Upper lobe of right lung (tissue), 1 donor: Measurements from ENCODE around the gene GRID1. TPM values are rescaled to one million over a fixed set of nuclear protein-coding genes. Genes with fewer than 3 reads are reported as not detected.
"Not testable (repeated sequence)": the region's sequence is repeated elsewhere in the genome, so short reads cannot be mapped to it uniquely, and the experiment has no call there.

Source experiments
- ATAC-seq: fragments of 200-7000 bp; cut with Tn5 transposase; one replicate; pipeline ENCODE4 v1.9.1; 2020; ENCODE audit warnings: mild to moderate bottlenecking, moderate library complexity
- DNase-seq: peaks from one replicate; pipeline ENCODE4 v3.0.0-alpha.2; 2020
- H3K27ac ChIP-seq: fragments of 200-600 bp; one replicate; pipeline ENCODE4 v1.8.0; 2022
- H3K27me3 ChIP-seq: fragments of 200-600 bp; one replicate; pipeline ENCODE4 v1.8.0; 2022; ENCODE audit warnings: mild to moderate bottlenecking
- H3K36me3 ChIP-seq: fragments of 200-600 bp; one replicate; pipeline ENCODE4 v1.8.0; 2022
- H3K4me1 ChIP-seq: fragments of 200-600 bp; one replicate; pipeline ENCODE4 v1.8.0; 2022
- H3K4me3 ChIP-seq: fragments of 200-600 bp; one replicate; pipeline ENCODE4 v1.8.0; 2022; ENCODE audit warnings: mild to moderate bottlenecking
- H3K9me3 ChIP-seq: fragments of 200-600 bp; one replicate; pipeline ENCODE4 v1.8.0; 2022
- intact Hi-C: fragments of 100-400 bp; cut with DNase I; formaldehyde crosslinking; loops from one replicate; pipeline ENCODE4 v1.11.0; 2022
- total RNA-seq: library from RNA; stranded (reverse); fragmentation: NEBNext Ultra II Directional; extraction: Animal tissue kit (Norgen Biotek cat#: 25700); gene quantifications from one replicate; pipeline ENCODE4 v1.2.1, GENCODE V29; 2021
- TF ChIP-seq, protein P1 (sequence below): fragments of 200-600 bp; IDR thresholded peaks from one replicate; pipeline ENCODE4 v1.8.0; 2022; ENCODE audit warnings: antibody characterized with exemption
- donor health status: DM: no; HTN: yes; CAD: no; lungs with severe emphysema.

Gene GRID1
- total RNA-seq, 1 donor from 2014 or later, result 3.0 TPM

DNA sequence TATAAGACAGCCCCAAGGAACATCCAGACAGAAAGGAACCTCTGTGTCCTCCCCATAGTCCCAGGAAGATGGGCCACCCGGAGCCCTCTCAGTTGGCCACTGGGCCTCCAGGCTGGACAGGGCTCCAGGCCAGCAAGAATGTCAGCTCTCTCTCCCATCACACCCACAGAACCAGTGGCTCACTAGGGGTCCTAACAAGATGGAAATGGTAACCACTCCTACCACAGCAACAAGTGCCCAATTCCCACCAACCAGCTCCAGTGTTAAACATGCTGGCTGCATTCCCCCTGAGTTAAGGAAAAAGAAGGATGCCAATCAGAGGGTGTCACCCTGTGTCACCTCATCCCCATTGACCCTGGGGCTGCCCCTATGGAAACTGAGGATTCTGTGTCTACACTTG lies 333.0 kb downstream of the GRID1 start:
- Histone ChIP-seq H3K4me1 (no peaks in the 10 kb centered on the region), H3K9me3 (no peaks in the 10 kb centered on the region), H3K27ac (no peak overlapping the region), H3K36me3 (no peaks in the 10 kb centered on the region), H3K27me3 (no peaks in the 10 kb centered on the region), H3K4me3 (no peak overlapping the region)
- intact Hi-C loops, result no loop called here
- TF ChIP-seq, protein P1, sequence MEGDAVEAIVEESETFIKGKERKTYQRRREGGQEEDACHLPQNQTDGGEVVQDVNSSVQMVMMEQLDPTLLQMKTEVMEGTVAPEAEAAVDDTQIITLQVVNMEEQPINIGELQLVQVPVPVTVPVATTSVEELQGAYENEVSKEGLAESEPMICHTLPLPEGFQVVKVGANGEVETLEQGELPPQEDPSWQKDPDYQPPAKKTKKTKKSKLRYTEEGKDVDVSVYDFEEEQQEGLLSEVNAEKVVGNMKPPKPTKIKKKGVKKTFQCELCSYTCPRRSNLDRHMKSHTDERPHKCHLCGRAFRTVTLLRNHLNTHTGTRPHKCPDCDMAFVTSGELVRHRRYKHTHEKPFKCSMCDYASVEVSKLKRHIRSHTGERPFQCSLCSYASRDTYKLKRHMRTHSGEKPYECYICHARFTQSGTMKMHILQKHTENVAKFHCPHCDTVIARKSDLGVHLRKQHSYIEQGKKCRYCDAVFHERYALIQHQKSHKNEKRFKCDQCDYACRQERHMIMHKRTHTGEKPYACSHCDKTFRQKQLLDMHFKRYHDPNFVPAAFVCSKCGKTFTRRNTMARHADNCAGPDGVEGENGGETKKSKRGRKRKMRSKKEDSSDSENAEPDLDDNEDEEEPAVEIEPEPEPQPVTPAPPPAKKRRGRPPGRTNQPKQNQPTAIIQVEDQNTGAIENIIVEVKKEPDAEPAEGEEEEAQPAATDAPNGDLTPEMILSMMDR, result no peak
- DNase-seq (no peak), ATAC-seq (no peak)

- intact Hi-C loops, H3K27ac ChIP-seq: not testable (repeated sequence)
Observed at GRCh38 chr10:86032087-86032486, 334.5 kb downstream of the GRID1 start.

DNA sequence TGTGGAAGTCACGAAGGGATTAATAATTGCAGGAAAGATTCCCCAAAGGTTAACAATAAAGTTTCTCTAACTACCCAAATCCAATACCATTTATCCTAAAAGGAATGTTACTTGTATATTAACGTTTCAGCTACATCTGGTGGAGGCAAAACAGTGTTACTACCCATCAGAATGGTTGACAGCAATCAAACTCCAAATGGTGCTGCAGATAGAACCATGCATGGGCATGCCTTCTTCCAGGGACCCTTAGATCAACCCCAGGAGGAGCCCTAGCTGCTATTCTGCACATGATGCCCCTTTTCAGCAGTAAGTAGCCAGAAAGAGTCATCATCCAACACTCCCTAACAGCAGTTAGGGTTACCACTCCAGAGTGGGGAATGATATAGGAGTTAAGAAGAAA lies 336.3 kb downstream of the GRID1 start:
- TF ChIP-seq, protein P1, result no peak
- no peak overlapping the region for H3K27ac ChIP-seq
- DNase-seq (no peak), ATAC-seq (no peak)
- no peaks in the 10 kb centered on the region for H3K4me1 ChIP-seq
- H3K9me3 ChIP-seq, result no peaks in the 10 kb centered on the region
- H3K4me3 ChIP-seq, result no peak overlapping the region
- H3K27me3 ChIP-seq, result no peaks in the 10 kb centered on the region
- intact Hi-C loops, result no loop called here
- no peaks in the 10 kb centered on the region for H3K36me3 ChIP-seq

More at GRCh38 chr10:86032087-86032486, 334.5 kb downstream of the GRID1 start:
- not testable (repeated sequence) for H3K27me3 ChIP-seq, ATAC-seq, H3K9me3 ChIP-seq, H3K36me3 ChIP-seq, H3K4me1 ChIP-seq, H3K4me3 ChIP-seq, DNase-seq

DNA sequence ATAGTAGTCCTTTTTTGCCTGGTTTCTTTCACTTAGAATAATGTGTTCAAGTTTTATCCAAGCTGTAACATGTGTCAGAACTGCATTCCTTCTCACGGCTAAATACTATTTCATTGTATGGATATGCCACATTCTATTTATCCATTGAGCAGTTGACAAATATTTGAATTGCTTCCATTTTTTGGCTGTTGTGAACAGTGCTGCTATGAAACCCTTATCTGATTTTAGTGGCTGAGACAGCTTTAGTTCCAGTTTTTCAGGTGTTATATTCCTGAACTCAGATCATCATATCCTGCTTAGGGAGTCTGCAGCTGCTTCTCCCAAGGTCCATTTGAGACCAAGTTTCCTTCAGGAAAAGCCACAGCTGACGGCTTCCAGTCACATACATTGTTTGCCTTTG lies 339.2 kb downstream of the GRID1 start:
- intact Hi-C loops, result no loop called here
- no peaks in the 10 kb centered on the region for H3K27me3 ChIP-seq
- no peak overlapping the region for H3K27ac ChIP-seq
- H3K36me3 ChIP-seq, result no peaks in the 10 kb centered on the region
- no peaks in the 10 kb centered on the region for H3K9me3 ChIP-seq
- H3K4me3 ChIP-seq, result no peak overlapping the region
- ATAC-seq, result no peak
- H3K4me1 ChIP-seq, result no peaks in the 10 kb centered on the region
- DNase-seq, result no peak
- TF ChIP-seq, protein P1, result no peak

DNA sequence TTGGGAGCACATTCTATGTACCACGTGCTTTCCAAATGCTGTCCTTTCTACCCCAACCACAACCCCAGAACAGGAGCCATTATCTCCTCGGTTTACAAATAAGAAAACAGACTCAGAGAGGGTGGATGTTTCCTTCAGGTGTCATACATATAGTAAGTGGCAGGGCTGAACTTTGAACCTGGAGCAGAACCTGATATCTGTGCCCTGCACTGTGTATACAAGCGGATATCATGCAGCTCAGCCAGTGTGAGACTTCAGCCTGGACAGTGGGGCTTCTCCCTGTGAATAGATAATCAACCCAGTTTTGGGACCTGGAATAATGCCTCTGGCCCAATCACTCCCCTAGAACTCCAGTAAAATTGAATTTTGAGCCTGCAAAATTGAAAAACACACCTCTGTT lies 341.1 kb downstream of the GRID1 start:
- ATAC-seq, result no peak

DNA sequence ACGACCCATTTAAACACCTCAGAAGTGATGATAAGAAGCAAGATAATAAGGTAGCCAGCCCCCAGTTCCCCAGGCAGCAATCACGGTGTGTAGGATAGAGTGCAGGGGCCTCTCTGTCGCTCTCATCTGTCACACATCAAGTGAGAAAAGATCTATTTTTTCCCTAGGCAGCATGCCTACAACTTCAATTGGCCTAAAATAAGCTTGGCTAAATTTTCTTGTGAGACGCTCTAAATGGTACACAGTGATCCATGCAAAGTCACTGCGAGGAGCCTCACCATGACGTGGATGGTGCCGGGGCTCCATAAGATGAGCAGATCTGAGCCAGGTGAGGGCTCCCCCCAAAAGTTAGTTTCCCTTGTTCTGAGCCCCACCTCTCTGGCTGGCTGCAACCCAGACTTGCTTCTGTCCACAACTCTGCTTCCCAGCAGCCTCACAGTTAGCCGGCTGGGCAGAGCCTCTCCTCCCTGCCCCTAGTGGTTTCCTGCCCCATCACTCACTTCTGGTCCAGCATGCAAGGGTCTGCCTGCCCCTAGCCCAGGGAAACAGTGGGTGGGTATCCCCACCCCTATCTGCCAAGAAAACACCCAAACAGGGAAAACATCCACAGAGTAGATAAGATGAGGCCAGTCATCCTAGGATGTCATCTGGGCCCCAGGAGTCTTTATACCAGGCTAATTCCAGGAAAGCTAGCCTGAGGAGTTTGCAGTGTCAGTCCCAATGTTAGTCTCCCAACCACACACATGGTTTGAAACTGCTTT lies 342.1 kb downstream of the GRID1 start:
- Histone ChIP-seq H3K4me1 (no peaks in the 10 kb centered on the region), H3K4me3 (no peak overlapping the region), H3K9me3 (no peaks in the 10 kb centered on the region), H3K36me3 (no peaks in the 10 kb centered on the region), H3K27me3 (no peaks in the 10 kb centered on the region), H3K27ac (no peak overlapping the region)
- TF ChIP-seq, protein P1, result no peak
- DNase-seq, result no peak
- intact Hi-C loops, result no loop called here
- no peak for ATAC-seq

More for the DNA sequence above, 341.1 kb downstream of the GRID1 start:
- no peak for DNase-seq
- intact Hi-C loops, result no loop called here
- Histone ChIP-seq H3K9me3 (no peaks in the 10 kb centered on the region), H3K27me3 (no peaks in the 10 kb centered on the region), H3K27ac (no peak overlapping the region), H3K4me3 (no peak overlapping the region), H3K36me3 (no peaks in the 10 kb centered on the region), H3K4me1 (no peaks in the 10 kb centered on the region)
- TF ChIP-seq, protein P1, result no peak
